AG04449 (cell line): ENCODE data around the gene MAD2L2.

Experiments used
- CTCF ChIA-PET: fragments of 350-600 bp; formaldehyde crosslinking; extraction: SDS; loops from one replicate; lab custom pipeline; 2021; ENCODE audit warnings: antibody characterized with exemption; lab: Yijun Ruan, JAX
- POLR2A ChIA-PET: fragments of 400-600, 350-600 bp; formaldehyde crosslinking; extraction: SDS; loops from one replicate; lab custom pipeline; 2020; ENCODE audit warnings: antibody characterized with exemption, inconsistent platforms; lab: Yijun Ruan, JAX
- DNase-seq: peaks from one replicate; pipeline ENCODE4 v3.0.0-alpha.2; 2010; ENCODE audit warnings: low read depth, low spot score
- H3K4me3 ChIP-seq: 2 replicates; pipeline ENCODE4 v1.5.1; 2011; ENCODE audit warnings: low read depth, mild to moderate bottlenecking, control low read depth, low read length
- TF ChIP-seq, protein P1 (sequence below): IDR thresholded peaks from one replicate; pipeline ENCODE4 v1.5.1; 2011; ENCODE audit warnings: mild to moderate bottlenecking, moderate library complexity, low read length, control low read depth, inconsistent platforms; ENCODE audit not compliant: insufficient read depth; ENCODE audit errors: missing control alignments

Gene MAD2L2

DNA sequence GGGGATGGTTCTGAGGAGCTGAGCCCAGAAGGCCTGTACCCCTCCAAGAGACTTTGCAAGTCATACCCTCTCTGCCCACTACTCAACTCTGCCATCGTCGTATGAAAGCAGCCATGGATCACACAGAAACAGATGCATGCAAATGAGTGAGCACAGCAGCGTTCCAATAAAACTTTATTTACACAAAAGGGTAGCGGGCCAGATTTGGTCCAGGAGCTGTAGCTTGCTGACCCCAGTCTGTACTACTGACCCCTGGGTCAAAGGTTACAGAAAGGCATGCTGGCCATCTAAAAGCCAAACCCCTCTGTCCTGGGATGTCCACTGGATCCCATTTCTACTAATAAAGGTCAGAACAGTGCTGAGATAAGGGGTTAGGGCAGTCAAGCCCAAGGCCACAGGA, 46.2 kb upstream of the MAD2L2 start:
- ChIA-PET CTCF (interaction anchor here (0.6 kb wide), 1 partner anchor 49 kb away, joined by 3 read pairs; no protein-coding TSS in a partner anchor), POLR2A (no interaction called here)
- TF ChIP-seq, protein P1, sequence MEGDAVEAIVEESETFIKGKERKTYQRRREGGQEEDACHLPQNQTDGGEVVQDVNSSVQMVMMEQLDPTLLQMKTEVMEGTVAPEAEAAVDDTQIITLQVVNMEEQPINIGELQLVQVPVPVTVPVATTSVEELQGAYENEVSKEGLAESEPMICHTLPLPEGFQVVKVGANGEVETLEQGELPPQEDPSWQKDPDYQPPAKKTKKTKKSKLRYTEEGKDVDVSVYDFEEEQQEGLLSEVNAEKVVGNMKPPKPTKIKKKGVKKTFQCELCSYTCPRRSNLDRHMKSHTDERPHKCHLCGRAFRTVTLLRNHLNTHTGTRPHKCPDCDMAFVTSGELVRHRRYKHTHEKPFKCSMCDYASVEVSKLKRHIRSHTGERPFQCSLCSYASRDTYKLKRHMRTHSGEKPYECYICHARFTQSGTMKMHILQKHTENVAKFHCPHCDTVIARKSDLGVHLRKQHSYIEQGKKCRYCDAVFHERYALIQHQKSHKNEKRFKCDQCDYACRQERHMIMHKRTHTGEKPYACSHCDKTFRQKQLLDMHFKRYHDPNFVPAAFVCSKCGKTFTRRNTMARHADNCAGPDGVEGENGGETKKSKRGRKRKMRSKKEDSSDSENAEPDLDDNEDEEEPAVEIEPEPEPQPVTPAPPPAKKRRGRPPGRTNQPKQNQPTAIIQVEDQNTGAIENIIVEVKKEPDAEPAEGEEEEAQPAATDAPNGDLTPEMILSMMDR: no peak
- no peak for DNase-seq
- no peak overlapping the region for H3K4me3 ChIP-seq

GRCh38 chr1:11725616-11726015, 44.7 kb upstream of the MAD2L2 start:
- POLR2A ChIA-PET: no interaction called here
- no peak for DNase-seq
- no peak overlapping the region for H3K4me3 ChIP-seq
- CTCF ChIA-PET: interaction anchor here (3.5 kb wide), 1 partner anchor 11 kb away, joined by 19 read pairs; no protein-coding TSS in a partner anchor
- TF ChIP-seq, protein P1: no peak

DNA sequence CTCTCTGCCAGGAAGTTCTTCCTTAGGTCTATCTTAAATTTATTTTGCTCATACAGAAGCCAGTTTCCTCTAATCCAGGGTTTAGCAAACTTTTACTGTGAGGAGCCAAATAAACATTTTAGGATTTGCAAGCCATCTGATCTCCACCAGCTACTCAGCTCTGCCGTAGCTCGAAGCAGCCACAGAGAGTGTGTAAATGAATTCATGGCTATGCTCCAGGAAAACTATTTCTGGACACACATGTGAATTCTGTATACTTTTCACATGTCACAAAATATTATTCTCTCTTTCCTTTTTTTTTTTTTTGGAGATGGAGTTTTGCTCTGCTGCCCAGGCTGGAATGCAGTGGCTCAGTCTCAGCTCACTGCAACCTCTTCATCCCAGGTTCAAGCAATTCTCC, 41.6 kb upstream of the MAD2L2 start:
- DNase-seq: no peak
- H3K4me3 ChIP-seq: no peak overlapping the region
- ChIA-PET POLR2A (interaction anchor here (0.7 kb wide), 1 partner anchor 58 kb away, joined by 3 read pairs; the partner anchor contains the start of gene FBXO6), CTCF (interaction anchor here (1.5 to 6.7 kb wide), 6 partner anchors 8 to 685 kb away, joined by 3 to 95 read pairs (median 21); partner anchors contain the start of gene FBXO6)
- TF ChIP-seq, protein P1: no peak

DNA sequence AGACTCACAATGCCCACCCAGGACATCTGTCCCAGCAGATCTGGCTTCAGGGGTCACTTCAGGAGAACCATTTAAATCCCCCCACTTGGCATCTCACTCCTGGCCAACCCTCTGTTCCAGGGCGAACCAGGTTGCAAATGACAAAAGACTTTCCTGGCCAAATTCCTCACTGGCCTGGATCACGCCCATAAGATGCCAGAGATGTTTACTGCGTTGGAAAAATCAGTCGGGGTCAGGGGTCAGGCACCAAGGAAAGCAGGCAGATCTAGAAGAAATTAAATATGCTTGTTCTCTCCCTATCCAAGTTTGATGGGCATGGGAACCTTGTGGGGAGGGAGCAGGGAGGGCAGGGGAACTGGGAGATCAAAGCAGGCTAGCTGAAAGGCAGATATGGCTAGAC, 40.4 kb upstream of the MAD2L2 start:
- ChIA-PET POLR2A (no interaction called here), CTCF (interaction anchor here (0.6 to 6.7 kb wide), 8 partner anchors 10 to 683 kb away, joined by 3 to 95 read pairs (median 25); partner anchors contain the start of genes AGTRAP, FBXO2 and FBXO6)
- no peak overlapping the region for H3K4me3 ChIP-seq
- TF ChIP-seq, protein P1: no peak
- no peak for DNase-seq

GRCh38 chr1:11720525-11720924, 39.6 kb upstream of the MAD2L2 start:
- TF ChIP-seq, protein P1: no peak
- ChIA-PET POLR2A (no interaction called here), CTCF (interaction anchor here (0.9 to 6.7 kb wide), 22 partner anchors 10 to 683 kb away, joined by 3 to 95 read pairs (median 6); partner anchors contain the start of genes AGTRAP, FBXO2, FBXO44 and FBXO6)
- DNase-seq: no peak
- H3K4me3 ChIP-seq: no peak overlapping the region

DNA sequence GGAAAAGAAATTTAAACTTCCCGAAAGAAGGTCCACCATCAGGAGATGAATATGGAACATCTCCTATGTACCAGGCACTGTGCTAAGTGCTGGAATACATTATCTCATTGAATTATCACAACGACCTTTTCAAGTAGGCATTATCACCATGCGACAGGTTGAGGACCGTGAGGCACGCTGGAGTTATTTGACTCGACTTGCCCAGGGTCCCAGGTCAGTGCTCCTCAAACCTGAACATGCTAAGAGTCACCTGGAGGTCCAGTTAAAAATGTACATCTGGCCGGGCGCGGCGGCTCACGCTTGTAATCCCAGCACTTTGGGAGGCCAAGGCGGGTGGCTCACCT, 39.1 kb upstream of the MAD2L2 start:
- no peak overlapping the region for H3K4me3 ChIP-seq
- POLR2A ChIA-PET: no interaction called here
- TF ChIP-seq, protein P1: no peak
- DNase-seq: no peak
- CTCF ChIA-PET: interaction anchor here (0.7 to 6.7 kb wide), 31 partner anchors 11 to 682 kb away, joined by 3 to 95 read pairs (median 6); partner anchors contain the start of genes AGTRAP, FBXO2, FBXO44 and FBXO6
